Cardiac fibroblast (primary cell): ENCODE data around the gene TMEM242.
A peak's percentile ranks its signal among the peaks of the same experiment; 100 is the strongest.

ENCODE experiments used
- DNase-seq, 2 donors: peaks; one replicate each; pipeline versions ENCODE4 v3.0.0 to v3.0.0-alpha.2; 2010; ENCODE audit warnings: low read depth in 2 of 2
- H3K4me3 ChIP-seq, 2 donors: replicated peaks in 1 of 2; 1 replicate in 1 of 2; 2 replicates in 1 of 2; pipeline ENCODE4 v1.5.1; 2011; ENCODE audit warnings: low read depth in 2 of 2, low read length in 2 of 2, mild to moderate bottlenecking in 2 of 2, moderate library complexity in 1 of 2
- CTCF ChIP-seq: IDR thresholded peaks from one replicate; pipeline ENCODE4 v1.5.1; 2011; ENCODE audit warnings: low read depth, mild to moderate bottlenecking, low read length, inconsistent platforms

The TMEM242 gene

GRCh38 chr6:157248264-157248663, 75.1 kb downstream of the TMEM242 start:
- TF ChIP-seq CTCF, result no peak
- no peak for DNase-seq
- no peak overlapping the region for H3K4me3 ChIP-seq

GRCh38 chr6:157246771-157247484, 76.4 kb downstream of the TMEM242 start:
- H3K4me3 ChIP-seq, result no peak overlapping the region
- no peak for DNase-seq
- TF ChIP-seq CTCF, result no peak

- TF ChIP-seq CTCF, result no peak
- H3K4me3 ChIP-seq, result no peak overlapping the region
- peak in 1 of 2 donors; percentile 47 for DNase-seq
These were observed 77.2 kb downstream of the TMEM242 start for GRCh38 chr6:157246048-157246630.

- DNase-seq, result no peak
- H3K4me3 ChIP-seq, result no peak overlapping the region
- no peak for TF ChIP-seq CTCF
These were observed 77.9 kb downstream of the TMEM242 start for GRCh38 chr6:157245436-157245835.

GRCh38 chr6:157244780-157245179, 78.5 kb downstream of the TMEM242 start:
- no peak for DNase-seq
- no peak overlapping the region for H3K4me3 ChIP-seq
- no peak for TF ChIP-seq CTCF

GRCh38 chr6:157244175-157244574, 79.1 kb downstream of the TMEM242 start:
- peak; percentile 85 to 92 for DNase-seq
- H3K4me3 ChIP-seq, result no peak overlapping the region
- no peak for TF ChIP-seq CTCF

- DNase-seq, result no peak
- TF ChIP-seq CTCF, result no peak
- no peak overlapping the region for H3K4me3 ChIP-seq
These were observed 80.5 kb downstream of the TMEM242 start for GRCh38 chr6:157242791-157243190.
